Epithelial cell of esophagus (primary cell): ENCODE results near the gene GIMAP6.
"Not testable (repeated sequence)": the region's sequence is repeated elsewhere in the genome, so short reads cannot be mapped to it uniquely, and the experiment has no call there.

Experiments used
- DNase-seq: peaks from one replicate; pipeline ENCODE4 v3.0.0; 2010; ENCODE audit warnings: low read depth
- H3K4me3 ChIP-seq: 2 replicates; pipeline ENCODE4 v1.5.1; 2011; ENCODE audit warnings: mild to moderate bottlenecking, low read length, control low read depth
- TF ChIP-seq, protein P1 (sequence below): IDR thresholded peaks from 2 replicates; pipeline ENCODE4 v1.5.1; 2011; ENCODE audit warnings: low read depth, mild to moderate bottlenecking, low read length, control low read depth, inconsistent platforms; ENCODE audit not compliant: insufficient read depth; ENCODE audit errors: missing control alignments

Gene GIMAP6

DNA sequence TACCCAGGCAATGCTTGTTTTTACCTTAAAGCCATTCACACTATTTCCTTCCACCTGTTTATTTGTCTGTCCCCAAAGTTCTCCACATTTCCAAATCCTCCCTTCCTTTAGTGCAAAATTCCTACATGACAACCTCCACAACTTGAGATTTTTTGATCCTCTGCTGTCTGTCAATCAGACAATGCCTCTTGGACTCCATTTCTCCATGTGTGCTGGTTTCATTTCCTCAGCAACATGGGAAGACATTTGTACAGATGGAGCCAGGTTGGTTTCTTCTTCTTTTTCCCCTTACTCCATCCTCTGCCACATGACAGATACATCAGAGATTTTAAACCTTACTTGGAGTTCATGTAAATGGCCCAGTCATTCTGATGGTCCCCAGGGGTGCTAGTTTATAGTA lies 34.2 kb upstream of the GIMAP6 start:
- no peak overlapping the region for H3K4me3 ChIP-seq
- DNase-seq, result no peak
- TF ChIP-seq, protein P1, sequence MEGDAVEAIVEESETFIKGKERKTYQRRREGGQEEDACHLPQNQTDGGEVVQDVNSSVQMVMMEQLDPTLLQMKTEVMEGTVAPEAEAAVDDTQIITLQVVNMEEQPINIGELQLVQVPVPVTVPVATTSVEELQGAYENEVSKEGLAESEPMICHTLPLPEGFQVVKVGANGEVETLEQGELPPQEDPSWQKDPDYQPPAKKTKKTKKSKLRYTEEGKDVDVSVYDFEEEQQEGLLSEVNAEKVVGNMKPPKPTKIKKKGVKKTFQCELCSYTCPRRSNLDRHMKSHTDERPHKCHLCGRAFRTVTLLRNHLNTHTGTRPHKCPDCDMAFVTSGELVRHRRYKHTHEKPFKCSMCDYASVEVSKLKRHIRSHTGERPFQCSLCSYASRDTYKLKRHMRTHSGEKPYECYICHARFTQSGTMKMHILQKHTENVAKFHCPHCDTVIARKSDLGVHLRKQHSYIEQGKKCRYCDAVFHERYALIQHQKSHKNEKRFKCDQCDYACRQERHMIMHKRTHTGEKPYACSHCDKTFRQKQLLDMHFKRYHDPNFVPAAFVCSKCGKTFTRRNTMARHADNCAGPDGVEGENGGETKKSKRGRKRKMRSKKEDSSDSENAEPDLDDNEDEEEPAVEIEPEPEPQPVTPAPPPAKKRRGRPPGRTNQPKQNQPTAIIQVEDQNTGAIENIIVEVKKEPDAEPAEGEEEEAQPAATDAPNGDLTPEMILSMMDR, result no peak

DNA sequence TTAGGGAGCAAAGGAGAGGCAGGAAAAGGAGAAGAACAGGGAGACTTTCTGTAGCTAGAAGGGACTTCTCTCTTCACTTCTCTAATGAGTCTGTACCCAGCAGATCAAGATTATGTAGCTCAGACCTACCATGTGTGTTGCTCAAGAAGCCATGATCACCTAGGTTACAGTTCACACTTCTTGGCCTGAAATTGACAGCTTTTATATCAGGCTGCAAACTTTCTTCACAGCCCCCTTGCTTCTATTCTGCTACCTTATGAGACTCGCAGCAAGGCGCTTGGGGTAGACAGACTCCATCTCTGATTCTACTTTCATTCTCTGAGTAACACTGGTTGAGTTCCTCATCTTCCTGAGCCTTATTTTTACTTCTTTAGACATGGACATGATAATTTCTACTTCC lies 33.7 kb upstream of the GIMAP6 start:
- TF ChIP-seq, protein P1, result no peak
- H3K4me3 ChIP-seq, result no peak overlapping the region
- DNase-seq, result no peak

DNA sequence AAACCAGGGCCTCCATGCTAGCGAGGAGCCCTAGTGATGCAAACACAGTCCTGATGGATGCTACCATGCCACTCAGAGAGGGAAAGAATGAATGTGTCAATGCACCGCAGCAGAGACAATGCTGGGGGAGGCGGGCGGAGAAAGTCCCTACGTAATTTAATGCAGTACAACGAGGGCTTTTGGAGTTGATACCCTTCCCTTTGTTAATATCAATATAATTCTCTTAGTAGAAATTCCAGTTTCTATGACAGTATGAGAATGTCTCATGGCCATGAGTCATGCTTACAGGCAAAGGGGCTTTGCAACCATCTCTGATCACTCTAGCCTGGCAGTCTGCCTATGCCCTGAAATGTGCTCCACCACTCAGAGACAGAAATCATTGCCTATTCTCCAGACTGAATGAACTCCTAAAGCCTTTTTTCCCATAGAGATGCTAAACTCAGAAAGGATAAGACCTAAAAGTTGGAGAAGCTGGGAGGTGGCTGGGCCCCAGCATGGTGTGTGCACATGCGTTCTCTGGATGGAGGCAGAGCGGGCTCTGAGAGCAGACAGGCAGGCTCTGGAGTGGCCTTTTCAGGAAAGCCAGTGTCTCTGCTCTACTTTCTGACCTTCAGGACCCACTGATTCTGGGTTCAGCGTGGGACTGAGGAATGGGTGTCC lies 33.0 kb upstream of the GIMAP6 start:
- no peak for DNase-seq
- no peak overlapping the region for H3K4me3 ChIP-seq
- TF ChIP-seq, protein P1, result no peak

DNA sequence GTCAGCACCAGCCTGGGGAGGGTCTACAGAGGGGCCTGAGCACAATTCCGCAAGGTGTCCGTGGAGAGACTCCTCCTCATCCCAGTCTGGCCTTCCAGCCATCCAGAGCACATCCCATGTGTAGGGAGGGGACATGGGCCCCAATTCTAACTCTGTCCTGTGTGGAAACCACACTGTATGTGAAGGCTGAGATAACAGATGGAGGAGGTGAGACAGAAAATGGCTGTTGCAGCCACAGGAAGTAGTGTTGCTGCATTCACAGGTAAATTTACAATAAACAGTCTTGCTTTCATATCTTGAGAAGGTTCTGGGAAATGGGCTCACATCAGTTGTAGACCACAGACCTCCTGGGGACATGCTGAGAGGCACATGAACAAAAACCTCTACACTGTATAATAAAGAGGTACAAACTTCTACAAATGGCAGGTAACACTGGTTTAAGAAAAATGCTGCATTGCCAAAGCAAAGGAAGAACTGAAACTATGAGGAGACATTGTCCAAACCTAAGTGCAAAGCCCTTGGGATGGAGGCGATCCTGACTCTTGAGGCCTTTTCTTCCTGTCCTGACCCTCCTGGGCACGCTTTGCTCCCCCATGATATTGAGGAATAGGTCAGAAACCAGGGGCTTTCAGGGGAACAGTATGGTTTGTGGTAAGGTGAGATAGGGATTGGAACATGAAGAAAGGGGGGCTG lies 31.8 kb upstream of the GIMAP6 start:
- no peak overlapping the region for H3K4me3 ChIP-seq
- TF ChIP-seq, protein P1, result no peak
- DNase-seq, result no peak

DNA sequence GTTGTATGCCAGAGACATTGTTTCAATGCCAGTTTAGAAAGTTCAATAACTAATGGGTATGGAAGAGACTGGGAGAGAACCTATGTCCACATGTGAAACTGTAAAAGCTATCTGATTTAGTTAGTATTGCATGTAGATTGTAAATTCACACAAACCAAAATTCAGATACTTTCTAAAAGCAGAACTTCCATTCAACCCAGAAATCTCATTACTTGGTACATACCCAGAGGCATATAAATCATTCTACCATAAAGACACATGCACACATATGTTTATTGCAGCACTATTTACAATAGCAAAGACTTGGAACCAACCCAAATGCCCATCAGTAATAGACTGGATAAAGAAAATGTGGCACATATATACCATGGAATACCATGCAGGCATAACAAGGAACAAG lies 30.6 kb upstream of the GIMAP6 start:
- not testable (repeated sequence) for DNase-seq

DNA sequence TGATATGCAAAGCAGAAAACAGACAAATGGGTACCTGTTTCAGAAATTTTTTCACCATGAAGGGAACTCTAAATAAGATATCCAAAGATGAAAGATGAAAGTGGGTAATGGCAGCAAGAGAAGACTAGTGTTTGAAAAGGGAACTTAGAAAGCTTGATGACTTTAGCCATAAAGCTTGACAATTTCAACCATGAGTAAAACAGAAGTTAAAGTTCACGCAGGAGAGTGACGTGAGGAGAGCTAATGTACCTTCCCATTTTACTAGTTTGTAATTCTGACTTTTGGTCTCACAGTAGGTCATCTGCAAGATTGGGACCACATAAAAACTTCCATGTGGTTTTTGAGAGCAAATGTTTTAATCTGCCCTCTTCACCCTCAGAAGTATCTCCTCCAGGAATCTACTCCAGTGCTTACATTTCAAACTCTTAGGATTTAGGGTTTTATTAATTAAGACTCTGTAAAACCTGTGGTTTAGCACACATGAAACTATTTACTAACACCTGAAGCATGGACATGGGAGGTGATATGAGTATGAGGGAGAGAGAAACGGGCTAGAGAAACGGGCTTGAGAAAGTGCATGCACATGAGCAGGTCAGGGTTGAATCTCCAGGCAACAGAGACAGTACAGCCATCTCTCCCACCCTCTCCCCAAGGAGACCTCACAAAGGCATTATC lies 28.9 kb upstream of the GIMAP6 start:
- DNase-seq, result no peak
- H3K4me3 ChIP-seq, result no peak overlapping the region
- TF ChIP-seq, protein P1, result no peak

More for the DNA sequence above, 30.6 kb upstream of the GIMAP6 start:
- H3K4me3 ChIP-seq, result not testable (repeated sequence)

DNA sequence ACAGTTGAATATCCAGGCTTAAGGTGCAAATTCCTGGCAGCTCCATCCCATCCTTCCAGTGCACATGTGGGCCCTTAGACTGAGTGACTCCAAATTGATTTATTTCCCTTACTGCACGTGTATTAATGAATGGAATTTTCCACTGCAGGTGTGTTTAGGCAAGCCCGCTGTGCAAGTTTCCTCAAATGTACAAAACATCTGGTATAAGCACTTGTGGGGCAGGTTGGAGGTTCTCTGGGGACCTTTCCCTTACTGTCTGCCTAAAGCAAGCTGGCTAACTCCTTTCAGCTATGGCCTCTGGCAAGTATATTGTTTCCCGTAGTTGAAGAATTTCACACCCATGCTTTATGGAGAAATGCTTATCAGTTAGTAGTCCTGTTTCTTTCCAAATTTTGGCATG lies 25.3 kb upstream of the GIMAP6 start:
- TF ChIP-seq, protein P1, result no peak
- no peak for DNase-seq
- H3K4me3 ChIP-seq, result no peak overlapping the region
